Astrocyte (in vitro differentiated cells and primary cell): ENCODE measurements around the gene CLK2. TPM values are rescaled to one million over a fixed set of nuclear protein-coding genes. Genes with fewer than 3 reads are reported as not detected.
A peak's percentile ranks its signal among the peaks of the same experiment; 100 is the strongest.

Experiments
- DNase-seq: peaks from one replicate; pipeline ENCODE4 v3.0.0-alpha.2; 2010; ENCODE audit warnings: low read depth
- FAIRE-seq: peaks from 2 replicates; lab custom pipeline; 2011; peaks lifted over from hg19 to GRCh38; lab: Jason Lieb, UNC
- H2AFZ ChIP-seq: 2 replicates; pipeline ENCODE4 v1.6.0; 2012; ENCODE audit warnings: low read depth, low read length, inconsistent platforms
- H3K27ac ChIP-seq: 2 replicates; pipeline ENCODE4 v1.5.1; 2011; ENCODE audit warnings: low read depth, low read length, inconsistent platforms
- H3K27me3 ChIP-seq: 2 replicates; pipeline ENCODE4 v1.6.0; 2011; ENCODE audit warnings: low read length, inconsistent platforms; ENCODE audit not compliant: insufficient read depth
- H3K36me3 ChIP-seq: 2 replicates; pipeline ENCODE4 v1.5.1; 2011; ENCODE audit warnings: low read length, inconsistent platforms; ENCODE audit not compliant: insufficient read depth
- H3K4me1 ChIP-seq: 2 replicates; pipeline ENCODE4 v1.5.1; 2011; ENCODE audit warnings: low read length, inconsistent platforms; ENCODE audit not compliant: insufficient read depth
- H3K4me2 ChIP-seq: 2 replicates; pipeline ENCODE4 v1.6.0; 2012; ENCODE audit warnings: low read length, inconsistent platforms
- H3K4me3 ChIP-seq: 2 replicates; pipeline ENCODE4 v1.5.1; 2011; ENCODE audit warnings: low read depth, mild to moderate bottlenecking, low read length, inconsistent platforms; ENCODE audit not compliant: insufficient read depth
- H3K79me2 ChIP-seq: 2 replicates; pipeline ENCODE4 v1.6.0; 2012; ENCODE audit warnings: mild to moderate bottlenecking, low read length, inconsistent platforms; ENCODE audit not compliant: insufficient read depth
- H3K9ac ChIP-seq: 2 replicates; pipeline ENCODE4 v1.6.0; 2012; ENCODE audit warnings: mild to moderate bottlenecking, low read length, inconsistent platforms
- H3K9me3 ChIP-seq: 2 replicates; pipeline ENCODE4 v1.5.1; 2012; ENCODE audit warnings: low read depth, mild to moderate bottlenecking, low read length, inconsistent platforms; ENCODE audit not compliant: insufficient read depth
- H4K20me1 ChIP-seq: 2 replicates; pipeline ENCODE4 v1.6.0; 2012; ENCODE audit warnings: low read length, inconsistent platforms; ENCODE audit not compliant: insufficient read depth
- H3K27ac Mint-ChIP-seq: one replicate; pipeline ENCODE4 v1.8.0; 2021; ENCODE audit warnings: mild to moderate bottlenecking, mixed read lengths; ENCODE audit not compliant: unreplicated experiment
- H3K27me3 Mint-ChIP-seq: one replicate; pipeline ENCODE4 v1.8.0; 2021; ENCODE audit warnings: low read depth, mixed read lengths; ENCODE audit not compliant: unreplicated experiment
- H3K36me3 Mint-ChIP-seq: one replicate; pipeline ENCODE4 v1.8.0; 2021; ENCODE audit warnings: low read depth, mixed read lengths; ENCODE audit not compliant: unreplicated experiment
- H3K4me1 Mint-ChIP-seq: one replicate; pipeline ENCODE4 v1.8.0; 2021; ENCODE audit warnings: low read depth, mixed read lengths; ENCODE audit not compliant: unreplicated experiment
- H3K4me3 Mint-ChIP-seq: one replicate; pipeline ENCODE4 v1.8.0; 2021; ENCODE audit warnings: mild to moderate bottlenecking, moderate library complexity, mixed read lengths; ENCODE audit not compliant: unreplicated experiment
- H3K9me3 Mint-ChIP-seq: one replicate; pipeline ENCODE4 v1.8.0; 2021; ENCODE audit warnings: mild to moderate bottlenecking, mixed read lengths; ENCODE audit not compliant: unreplicated experiment
- CTCF ChIP-seq: IDR thresholded peaks from 2 replicates; pipeline ENCODE4 v1.5.1; 2011; ENCODE audit warnings: low read depth, mild to moderate bottlenecking, inconsistent platforms, low read length, moderate library complexity; ENCODE audit not compliant: insufficient read depth
- EZH2 ChIP-seq: IDR thresholded peaks from 2 replicates; pipeline ENCODE4 v1.6.1; 2012; ENCODE audit warnings: mild to moderate bottlenecking, low read length, inconsistent platforms; ENCODE audit not compliant: insufficient read depth
- total RNA-seq: library from RNA; stranded (reverse); gene quantifications from 2 replicates; pipeline ENCODE4 v1.2.1, GENCODE V29; 2021

CLK2 gene
- total RNA-seq, 1 donor from 2014 or later = 31.7 TPM

- H3K27me3 Mint-ChIP-seq = no peaks in the 10 kb centered on the region
- Histone ChIP-seq H3K4me2 (no peak overlapping the region), H3K79me2 (peaks cover 22% of the 10 kb centered on the region), H3K27ac (no peak overlapping the region), H3K4me3 (no peak overlapping the region), H2AFZ (no peak overlapping the region), H3K4me1 (peaks cover 8% of the 10 kb centered on the region), H4K20me1 (no peaks in the 10 kb centered on the region), H3K9ac (no peak overlapping the region), H3K27me3 (no peaks in the 10 kb centered on the region), H3K9me3 (no peaks in the 10 kb centered on the region), H3K36me3 (no peaks in the 10 kb centered on the region)
- no peak overlapping the region for H3K27ac Mint-ChIP-seq
- H3K4me3 Mint-ChIP-seq = no peak overlapping the region
- peaks cover 5% of the 10 kb centered on the region for H3K9me3 Mint-ChIP-seq
- no peaks in the 10 kb centered on the region for H3K36me3 Mint-ChIP-seq
- FAIRE-seq (no peak), DNase-seq (peak; percentile 51)
- H3K4me1 Mint-ChIP-seq = peaks cover 15% of the 10 kb centered on the region
- TF ChIP-seq CTCF (no peak), EZH2 (no peak)
These were observed 32.6 kb upstream of the CLK2 start for GRCh38 chr1:155305881-155306391.

GRCh38 chr1:155304558-155305063 is 31.3 kb upstream of the CLK2 start:
- Mint-ChIP-seq H3K27ac (peak overlapping the region; percentile 58), H3K36me3 (no peaks in the 10 kb centered on the region), H3K4me1 (peaks cover 9% of the 10 kb centered on the region), H3K4me3 (no peak overlapping the region), H3K27me3 (peaks cover 4% of the 10 kb centered on the region), H3K9me3 (peaks cover 5% of the 10 kb centered on the region)
- H3K4me3 ChIP-seq = no peak overlapping the region
- peaks cover 2% of the 10 kb centered on the region for H3K4me1 ChIP-seq
- no peak overlapping the region for H3K9ac ChIP-seq
- peaks cover 8% of the 10 kb centered on the region for H3K79me2 ChIP-seq
- H3K36me3 ChIP-seq = no peaks in the 10 kb centered on the region
- no peak overlapping the region for H3K4me2 ChIP-seq
- no peaks in the 10 kb centered on the region for H3K9me3 ChIP-seq
- DNase-seq (no peak), FAIRE-seq (no peak)
- TF ChIP-seq CTCF (no peak), EZH2 (no peak)
- H3K27me3 ChIP-seq = no peaks in the 10 kb centered on the region
- no peaks in the 10 kb centered on the region for H4K20me1 ChIP-seq
- H3K27ac ChIP-seq = no peak overlapping the region
- no peak overlapping the region for H2AFZ ChIP-seq

GRCh38 chr1:155301342-155301841 is 28.1 kb upstream of the CLK2 start, which contains the start of gene PKLR:
Gene PKLR (minus strand): TSS chr1:155301438. CDS start chr1:155301395, 43 bp downstream.
- Histone ChIP-seq H3K27ac (no peak within 1 kb of the TSS), H3K4me1 (no peaks in the 10 kb centered on the region), H3K4me2 (no peak within 1 kb of the TSS), H3K4me3 (no peak within 1 kb of the TSS), H3K27me3 (peaks cover 9% of the 10 kb centered on the region), H3K9me3 (no peaks in the 10 kb centered on the region), H3K79me2 (no peaks in the 10 kb centered on the region), H3K36me3 (no peaks in the 10 kb centered on the region), H4K20me1 (no peaks in the 10 kb centered on the region), H3K9ac (no peak within 1 kb of the TSS), H2AFZ (no peak within 1 kb of the TSS)
- Mint-ChIP-seq H3K9me3 (peaks cover 2% of the 10 kb centered on the region), H3K4me1 (peaks cover 6% of the 10 kb centered on the region), H3K27ac (no peak within 1 kb of the TSS), H3K4me3 (peak within 1 kb of the TSS; percentile 71), H3K27me3 (peaks cover 21% of the 10 kb centered on the region), H3K36me3 (no peaks in the 10 kb centered on the region)
- no peak for FAIRE-seq
- DNase-seq = no peak
- no peak for TF ChIP-seq EZH2
- no peak for TF ChIP-seq CTCF
